Subcutaneous preadipocyte (primary cell): ENCODE measurements around the gene WDR36. TPM values are rescaled to one million over a fixed set of nuclear protein-coding genes. Genes with fewer than 3 reads are reported as not detected.

Experiments
- total RNA-seq: library from RNA; depleted of rRNA; stranded (reverse); fragments of >200 nt; gene quantifications from 2 replicates; pipeline ENCODE4 v1.2.3, GENCODE V29; 2012

WDR36 gene
- 73.9 and 108 TPM in 2 replicates for total RNA-seq

DNA sequence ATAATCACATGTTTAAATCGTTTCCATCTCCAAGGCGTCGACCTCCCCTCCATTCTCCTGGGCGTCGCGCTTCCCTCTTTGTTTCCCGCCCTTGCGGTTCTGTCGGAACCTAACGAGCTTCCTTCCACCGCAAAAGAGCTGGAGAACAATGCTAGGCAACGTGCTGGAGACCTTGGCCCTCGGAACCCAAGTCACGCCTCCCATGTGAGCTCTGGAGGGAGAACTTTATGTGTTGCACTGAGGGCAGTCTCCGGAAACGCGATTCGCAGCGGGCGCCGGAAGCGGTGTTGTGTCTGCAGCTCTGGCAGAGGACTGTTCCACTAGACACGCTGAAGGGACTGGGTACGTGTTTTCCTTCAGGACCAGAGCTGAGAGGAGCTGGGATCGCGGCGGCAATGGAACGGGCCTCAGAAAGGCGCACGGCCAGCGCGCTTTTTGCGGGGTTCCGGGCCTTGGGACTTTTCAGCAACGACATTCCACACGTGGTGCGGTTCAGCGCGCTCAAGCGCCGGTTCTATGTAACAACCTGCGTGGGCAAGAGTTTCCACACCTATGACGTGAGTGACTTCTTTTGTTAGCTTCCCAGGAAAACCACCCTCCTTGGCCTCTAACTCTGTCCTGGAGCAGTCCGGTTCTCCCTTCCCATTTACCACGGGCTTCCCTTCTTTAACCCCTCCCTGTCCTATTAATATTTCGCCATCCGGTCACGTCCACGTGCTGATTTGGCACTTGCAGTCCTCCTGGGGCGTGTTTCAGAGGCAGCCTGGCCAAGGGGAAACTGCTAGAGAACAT, at the start of gene WDR36:
WDR36 (plus strand) TSS at position 287 of the 792 bp plus-strand sequence; CDS start at position 396, 109 bp downstream.

DNA sequence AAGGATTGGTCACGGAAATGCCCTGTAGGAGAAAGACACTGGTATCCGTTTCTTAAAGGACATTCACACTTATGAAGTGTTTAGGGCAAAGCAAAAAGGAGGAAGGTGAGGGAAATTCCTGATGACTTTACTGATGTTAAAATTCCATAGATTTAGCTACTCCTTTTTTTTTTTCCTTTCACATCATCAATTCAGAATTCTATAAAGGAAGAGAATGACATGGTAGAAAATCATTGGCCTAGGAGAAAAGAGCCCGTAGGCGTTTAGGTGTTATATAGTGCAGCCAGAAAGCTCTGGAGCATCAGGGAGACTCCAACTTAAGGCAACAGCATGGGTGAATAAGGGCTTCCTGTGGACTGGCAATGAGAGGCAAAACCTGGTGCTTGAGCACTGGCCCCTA, 20.7 kb upstream of the WDR36 start, which contains the start of gene TSLP:
TSLP (plus strand) TSS at position 301 of the 400 bp plus-strand sequence. CDS start 178 bp downstream, outside the sequence.

Other genes with a start within 250 kb of the WDR36 start
- 4.1 and 5.1 TPM in 2 replicates for gene TSLP, start 20.6 kb upstream of the WDR36 start, total RNA-seq
- 5.3 and 5.5 TPM in 2 replicates for gene CAMK4, start 132.0 kb downstream of the WDR36 start, total RNA-seq